ENCODE results near the gene DHRS4. TPM values are rescaled to one million over a fixed set of nuclear protein-coding genes. Genes with fewer than 3 reads are reported as not detected.

Gene DHRS4
- total and polyA plus RNA-seq, 9 of the 15 experiments (the other 6 are each of a cell fraction or from before 2014, with no cell fraction given): 0.51 to 35.9 (median 10.1) TPM

DNA sequence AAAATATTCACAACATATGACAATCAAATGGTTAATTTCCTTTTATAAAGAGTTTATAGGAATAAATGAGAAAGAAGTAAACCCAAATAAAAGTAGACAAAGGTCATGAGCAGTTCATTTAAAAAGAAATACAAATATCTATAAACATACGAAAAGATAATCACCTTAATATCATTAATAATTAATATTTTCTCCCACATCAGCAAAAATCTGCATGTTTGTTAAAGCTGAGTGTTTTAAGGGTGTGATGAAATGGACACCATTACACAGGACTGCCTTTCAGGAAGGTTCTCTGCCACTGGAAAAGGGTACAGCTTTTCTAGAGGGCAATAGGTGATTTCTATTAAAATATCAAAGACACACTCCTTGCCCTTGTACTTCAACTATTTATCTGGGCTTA is 14.7 kb upstream of the DHRS4 start (continued):
- TF ChIP-seq MAFG (tag; conservative IDR thresholded peaks at IDR 0.05) (0 out of 2 replicates have a peak, but pooled peaks have one; percentile 9), ZNF143 (CRISPR knock-in tag; IDR thresholded peaks at IDR 0.05) (no peak), ZNF41 (CRISPR knock-in tag; conservative IDR thresholded peaks at IDR 0.05) (no peak), ZNF316 (IDR thresholded peaks at IDR 0.05) (peak; percentile 73), MYBL2 (IDR thresholded peaks at IDR 0.05; ENCODE audit: low read depth) (no peak), MYBL2 (CRISPR knock-in tag; IDR thresholded peaks at IDR 0.05; ENCODE audit: borderline replicate concordance) (no peak), ZNF766 (CRISPR knock-in tag; conservative IDR thresholded peaks at IDR 0.05) (no peak)
- TF ChIP-seq, protein P1, sequence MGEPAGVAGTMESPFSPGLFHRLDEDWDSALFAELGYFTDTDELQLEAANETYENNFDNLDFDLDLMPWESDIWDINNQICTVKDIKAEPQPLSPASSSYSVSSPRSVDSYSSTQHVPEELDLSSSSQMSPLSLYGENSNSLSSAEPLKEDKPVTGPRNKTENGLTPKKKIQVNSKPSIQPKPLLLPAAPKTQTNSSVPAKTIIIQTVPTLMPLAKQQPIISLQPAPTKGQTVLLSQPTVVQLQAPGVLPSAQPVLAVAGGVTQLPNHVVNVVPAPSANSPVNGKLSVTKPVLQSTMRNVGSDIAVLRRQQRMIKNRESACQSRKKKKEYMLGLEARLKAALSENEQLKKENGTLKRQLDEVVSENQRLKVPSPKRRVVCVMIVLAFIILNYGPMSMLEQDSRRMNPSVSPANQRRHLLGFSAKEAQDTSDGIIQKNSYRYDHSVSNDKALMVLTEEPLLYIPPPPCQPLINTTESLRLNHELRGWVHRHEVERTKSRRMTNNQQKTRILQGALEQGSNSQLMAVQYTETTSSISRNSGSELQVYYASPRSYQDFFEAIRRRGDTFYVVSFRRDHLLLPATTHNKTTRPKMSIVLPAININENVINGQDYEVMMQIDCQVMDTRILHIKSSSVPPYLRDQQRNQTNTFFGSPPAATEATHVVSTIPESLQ (CRISPR knock-in tag; IDR thresholded peaks at IDR 0.05): no peak
- TF ChIP-seq, protein P2, sequence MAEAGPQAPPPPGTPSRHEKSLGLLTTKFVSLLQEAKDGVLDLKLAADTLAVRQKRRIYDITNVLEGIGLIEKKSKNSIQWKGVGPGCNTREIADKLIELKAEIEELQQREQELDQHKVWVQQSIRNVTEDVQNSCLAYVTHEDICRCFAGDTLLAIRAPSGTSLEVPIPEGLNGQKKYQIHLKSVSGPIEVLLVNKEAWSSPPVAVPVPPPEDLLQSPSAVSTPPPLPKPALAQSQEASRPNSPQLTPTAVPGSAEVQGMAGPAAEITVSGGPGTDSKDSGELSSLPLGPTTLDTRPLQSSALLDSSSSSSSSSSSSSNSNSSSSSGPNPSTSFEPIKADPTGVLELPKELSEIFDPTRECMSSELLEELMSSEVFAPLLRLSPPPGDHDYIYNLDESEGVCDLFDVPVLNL (CRISPR knock-in tag; IDR thresholded peaks at IDR 0.05; ENCODE audit: low read depth): no peak
